WTC11 (cell line): Measurements from ENCODE around the gene QARS1.

Experiments used
- CTCF ChIP-seq: fragments of 200-600 bp; IDR thresholded peaks from 2 replicates; pipeline ENCODE4 v1.8.0; 2022; ENCODE audit warnings: antibody characterized with exemption
- ELF4 ChIP-seq: sonication (generic); formaldehyde crosslinking; IDR thresholded peaks from 2 replicates; pipeline ENCODE4 v1.8.1; 2022; ENCODE audit warnings: low read depth, mild to moderate bottlenecking, moderate library complexity, missing genetic modification reagents
- HMGXB4 ChIP-seq: sonication (generic); formaldehyde crosslinking; IDR thresholded peaks from 2 replicates; pipeline ENCODE4 v1.8.1; 2023; ENCODE audit warnings: mild to moderate bottlenecking, moderate library complexity, missing genetic modification reagents
- KAT7 ChIP-seq: sonication (generic); formaldehyde crosslinking; IDR thresholded peaks from 2 replicates; pipeline ENCODE4 v1.8.1; 2023; ENCODE audit warnings: missing genetic modification reagents, mild to moderate bottlenecking, borderline replicate concordance
- MAX ChIP-seq: sonication (generic); formaldehyde crosslinking; IDR thresholded peaks from 2 replicates; pipeline ENCODE4 v1.8.0; 2022; ENCODE audit warnings: mild to moderate bottlenecking, missing genetic modification reagents
- NFE2L1 ChIP-seq: sonication (generic); formaldehyde crosslinking; IDR thresholded peaks from 2 replicates; pipeline ENCODE4 v1.8.1; 2023; ENCODE audit warnings: missing genetic modification reagents
- PREB ChIP-seq: sonication (generic); formaldehyde crosslinking; IDR thresholded peaks from 2 replicates; pipeline ENCODE4 v1.8.1; 2022; ENCODE audit warnings: mild to moderate bottlenecking, missing genetic modification reagents, moderate library complexity, borderline replicate concordance
- USF1 ChIP-seq: sonication (generic); formaldehyde crosslinking; IDR thresholded peaks from 2 replicates; pipeline ENCODE4 v1.8.0; 2022; ENCODE audit warnings: mild to moderate bottlenecking, missing genetic modification reagents
- USF2 ChIP-seq: sonication (generic); formaldehyde crosslinking; IDR thresholded peaks from 2 replicates; pipeline ENCODE4 v1.8.1; 2023; ENCODE audit warnings: mild to moderate bottlenecking, missing genetic modification reagents, moderate library complexity
- ZNF317 ChIP-seq: sonication (generic); formaldehyde crosslinking; IDR thresholded peaks from 2 replicates; pipeline ENCODE4 v1.8.1; 2023; ENCODE audit warnings: low read depth, mild to moderate bottlenecking, moderate library complexity, missing genetic modification reagents, borderline replicate concordance
- ZSCAN18 ChIP-seq: fragments of 250-450 bp; sonication (Bioruptor Pico); IDR thresholded peaks from 2 replicates; pipeline ENCODE4 v2.1.2; 2022; ENCODE audit warnings: mild to moderate bottlenecking, moderate library complexity

- no peak for TF ChIP-seq KAT7 (CRISPR knock-in tag)
- TF ChIP-seq HMGXB4 (CRISPR knock-in tag), result no peak
- TF ChIP-seq ZNF317, result no peak
- TF ChIP-seq ZSCAN18 (CRISPR knock-in tag), result no peak
- TF ChIP-seq PREB (CRISPR knock-in tag), result no peak
- no peak for TF ChIP-seq USF2 (CRISPR knock-in tag)
- no peak for TF ChIP-seq USF1 (CRISPR knock-in tag)
- no peak for TF ChIP-seq CTCF
- no peak for TF ChIP-seq NFE2L1 (CRISPR knock-in tag)
- no peak for TF ChIP-seq MAX (CRISPR knock-in tag)
- TF ChIP-seq ELF4, result no peak
These were observed 6.2 kb upstream of the QARS1 start for GRCh38 chr3:49110780-49111179.
